Uterus (tissue), 2 donors: Measurements from ENCODE around the gene OR2A14.

Experiments used
- CTCF ChIP-seq, 4 experiments: fragments of 200-600 bp in 2 of 4; fragments of 450-650 bp in 2 of 4; sonication (generic) in 2 of 4; IDR thresholded peaks; one replicate each; pipeline ENCODE4 v1.5.1; 2016 to 2019; ENCODE audit warnings: antibody characterized with exemption in 4 of 4, mild to moderate bottlenecking in 2 of 4, moderate library complexity in 1 of 4
- POLR2A ChIP-seq, 2 donors: fragments of 450-650 bp; IDR thresholded peaks; one replicate each; pipeline ENCODE4 v1.6.1; 2016; ENCODE audit warnings: antibody characterized with exemption in 2 of 2, mild to moderate bottlenecking in 1 of 2, moderate library complexity in 1 of 2

DNA sequence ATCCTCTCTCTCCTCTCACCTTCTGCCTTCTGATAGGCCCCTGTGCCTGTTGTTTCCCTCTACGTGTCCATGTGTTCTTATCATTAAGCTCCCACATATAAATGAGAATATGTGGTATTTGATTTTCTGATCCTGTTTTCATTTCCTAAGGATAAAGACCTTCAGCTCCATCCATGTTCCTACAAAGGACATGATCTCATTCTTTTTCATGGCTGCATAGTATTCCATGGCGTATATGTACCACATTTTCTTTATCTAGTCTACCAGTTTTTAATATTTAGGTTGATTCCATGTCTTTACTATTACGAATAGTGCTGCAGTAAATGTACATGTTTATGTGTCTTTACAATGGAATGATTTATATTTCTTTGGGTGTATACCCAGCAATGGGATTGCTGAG, 32.3 kb upstream of the OR2A14 start:
- TF ChIP-seq CTCF (IDR thresholded peaks at IDR 0.05) (no peak), POLR2A (IDR thresholded peaks at IDR 0.05) (no peak)
